ENCODE data around the gene SPECC1.
"Not testable (repeated sequence)": the region's sequence is repeated elsewhere in the genome, so short reads cannot be mapped to it uniquely, and the experiment has no call there.

SPECC1 gene

GRCh38 chr17:20225162-20226115 is 216.3 kb downstream of the SPECC1 start:
- DNase-seq, result no peak
- TF ChIP-seq POLR2A (IDR thresholded peaks at IDR 0.05; ENCODE audit: low read length) (no peak), GATA1 (IDR thresholded peaks at IDR 0.05; ENCODE audit: low read depth, low read length) (no peak)

- TF ChIP-seq POLR2A (IDR thresholded peaks at IDR 0.05; ENCODE audit: low read length) (no peak), GATA1 (IDR thresholded peaks at IDR 0.05; ENCODE audit: low read depth, low read length) (peak; percentile 10)
- peak; percentile 90 to 91 for DNase-seq
These were observed 217.8 kb downstream of the SPECC1 start for GRCh38 chr17:20226814-20227482.

- DNase-seq, result peak in 1 of 2 experiments; percentile 8
These were observed 218.7 kb downstream of the SPECC1 start for GRCh38 chr17:20227720-20228370.

- TF ChIP-seq POLR2A (IDR thresholded peaks at IDR 0.05; ENCODE audit: low read length) (no peak), GATA1 (IDR thresholded peaks at IDR 0.05; ENCODE audit: low read depth, low read length) (no peak)
- no peak for DNase-seq
These were observed 219.3 kb downstream of the SPECC1 start for GRCh38 chr17:20228410-20228809.

GRCh38 chr17:20228860-20229259 is 219.7 kb downstream of the SPECC1 start:
- TF ChIP-seq POLR2A (IDR thresholded peaks at IDR 0.05; ENCODE audit: low read length), result no peak
- TF ChIP-seq GATA1 (IDR thresholded peaks at IDR 0.05; ENCODE audit: low read depth, low read length), result no peak
- DNase-seq, result no peak

GRCh38 chr17:20230924-20231323 is 221.8 kb downstream of the SPECC1 start:
- TF ChIP-seq POLR2A (IDR thresholded peaks at IDR 0.05; ENCODE audit: low read length) (no peak), GATA1 (IDR thresholded peaks at IDR 0.05; ENCODE audit: low read depth, low read length) (no peak)
- DNase-seq, result no peak

GRCh38 chr17:20232611-20233010 is 223.5 kb downstream of the SPECC1 start:
- no peak for TF ChIP-seq POLR2A (IDR thresholded peaks at IDR 0.05; ENCODE audit: low read length)
- TF ChIP-seq GATA1 (IDR thresholded peaks at IDR 0.05; ENCODE audit: low read depth, low read length), result no peak
- no peak for DNase-seq

GRCh38 chr17:20234276-20234675 is 225.1 kb downstream of the SPECC1 start:
- peak in 1 of 2 experiments; percentile 12 for DNase-seq
- no peak for TF ChIP-seq POLR2A (IDR thresholded peaks at IDR 0.05; ENCODE audit: low read length)
- no peak for TF ChIP-seq GATA1 (IDR thresholded peaks at IDR 0.05; ENCODE audit: low read depth, low read length)

GRCh38 chr17:20235747-20236146 is 226.6 kb downstream of the SPECC1 start:
- TF ChIP-seq GATA1 (IDR thresholded peaks at IDR 0.05; ENCODE audit: low read depth, low read length) (no peak), POLR2A (IDR thresholded peaks at IDR 0.05; ENCODE audit: low read length) (no peak)
- DNase-seq, result no peak

GRCh38 chr17:20236578-20237227 is 227.5 kb downstream of the SPECC1 start:
- no peak for DNase-seq
- TF ChIP-seq POLR2A (IDR thresholded peaks at IDR 0.05; ENCODE audit: low read length) (no peak), GATA1 (IDR thresholded peaks at IDR 0.05; ENCODE audit: low read depth, low read length) (no peak)

- not testable (repeated sequence) for DNase-seq
These were observed 230.6 kb downstream of the SPECC1 start for GRCh38 chr17:20239776-20240175.

- DNase-seq, result no peak
- TF ChIP-seq POLR2A (IDR thresholded peaks at IDR 0.05; ENCODE audit: low read length) (no peak), GATA1 (IDR thresholded peaks at IDR 0.05; ENCODE audit: low read depth, low read length) (no peak)
These were observed 232.7 kb downstream of the SPECC1 start for GRCh38 chr17:20241855-20242254.

GRCh38 chr17:20242271-20242670 is 233.1 kb downstream of the SPECC1 start:
- no peak for TF ChIP-seq POLR2A (IDR thresholded peaks at IDR 0.05; ENCODE audit: low read length)
- TF ChIP-seq GATA1 (IDR thresholded peaks at IDR 0.05; ENCODE audit: low read depth, low read length), result no peak
- DNase-seq, result no peak

GRCh38 chr17:20243524-20243923 is 234.4 kb downstream of the SPECC1 start:
- DNase-seq, result no peak
- no peak for TF ChIP-seq POLR2A (IDR thresholded peaks at IDR 0.05; ENCODE audit: low read length)
- no peak for TF ChIP-seq GATA1 (IDR thresholded peaks at IDR 0.05; ENCODE audit: low read depth, low read length)

Data from erythroblast (primary cell).